Measurements from ENCODE around the gene RNF130. TPM values are rescaled to one million over a fixed set of nuclear protein-coding genes. Genes with fewer than 3 reads are reported as not detected.

The RNF130 gene
- total and polyA plus RNA-seq, 9 of the 15 experiments (the other 6 are each of a cell fraction or from before 2014, with no cell fraction given) = 5.8 to 39.4 (median 27.1) TPM

DNA sequence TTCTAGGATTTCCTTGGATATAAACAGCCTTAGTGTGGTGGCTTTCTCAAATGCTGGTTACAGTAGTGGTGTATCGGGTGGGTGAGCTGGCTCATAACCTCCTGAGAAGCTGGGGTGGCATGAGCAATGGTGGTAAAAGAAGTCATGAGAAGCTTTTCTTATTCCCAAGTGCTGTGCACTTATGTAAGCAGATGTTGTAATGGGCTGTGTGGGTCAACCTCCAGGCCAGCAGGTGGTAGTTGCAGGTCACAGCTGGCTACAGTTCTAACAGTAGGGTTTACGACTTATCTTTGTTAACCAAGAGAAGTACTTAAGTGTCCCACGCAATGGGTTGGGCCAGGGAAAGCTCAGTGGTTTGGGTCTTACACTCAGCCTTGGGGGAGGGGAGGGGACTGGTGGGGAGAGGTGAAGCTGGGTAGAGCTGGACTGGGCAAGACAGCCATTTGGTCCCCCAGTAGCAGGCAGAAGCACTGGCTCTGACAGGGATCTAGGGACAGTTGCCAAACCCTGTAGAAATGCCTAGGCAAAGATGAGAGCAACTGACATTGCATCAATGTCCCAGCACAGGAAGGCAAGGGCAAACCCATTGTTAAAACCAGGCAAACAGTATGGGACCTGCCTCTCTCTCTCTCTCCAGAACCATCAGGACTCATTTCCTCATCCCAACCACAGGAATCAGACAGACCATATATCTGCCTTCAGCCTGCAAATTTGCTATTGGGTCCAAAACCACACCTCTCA, 76.8 kb downstream of the RNF130 start:
- no peaks in the 10 kb centered on the region for H4K20me1 ChIP-seq (replicated peaks; ENCODE audit: control insufficient read depth, insufficient read depth, low read length)
- no peak for ATAC-seq
- no peak overlapping the region for H3K4me3 ChIP-seq
- H3K4me1 ChIP-seq (replicated peaks in 1 of 2; ENCODE audit: control insufficient read depth in 2 of 2, insufficient read depth in 2 of 2, low read length in 2 of 2) = no peaks in the 10 kb centered on the region
- ChIA-PET POLR2A (no interaction called here), CTCF (ENCODE audit: low intra/inter-chr PET ratio) (interaction anchor here (0.5 to 0.6 kb wide), 2 partner anchors 46 to 490 kb away, joined by 3 read pairs; no protein-coding TSS in a partner anchor)
- no peak overlapping the region for H3K4me2 ChIP-seq (ENCODE audit: insufficient read depth, low read length)
- no peak overlapping the region for H3K9ac ChIP-seq (ENCODE audit: insufficient read depth in 1 of 2, low read depth in 2 of 2, low read length in 2 of 2)
- H3K9me3 ChIP-seq (replicated peaks; ENCODE audit: control insufficient read depth, insufficient read depth, low read depth, low read length) = peaks cover 2% of the 10 kb centered on the region; the same call in 1 of the 2 replicates
- no peak for FAIRE-seq
- 39% methylated on average over 3 of the region's 3 CpGs for WGBS (ENCODE audit: insufficient coverage, low coverage, missing lambda C conversion rate)
- no peaks in the 10 kb centered on the region for H3K36me3 ChIP-seq (ENCODE audit: control insufficient read depth, insufficient read depth, low read length)
- peak in 1 of 4 experiments; percentile 27 for DNase-seq (ENCODE audit: extremely low read depth in 1 of 4, low spot score in 3 of 4)
- BruUV-seq (replicated peaks) = no TSS peak
- no peaks in the 10 kb centered on the region for H3K9me1 ChIP-seq (ENCODE audit: control insufficient read depth, insufficient read depth, low read length)
- no peaks in the 10 kb centered on the region for H3K27me3 ChIP-seq (ENCODE audit: control insufficient read depth in 2 of 2, insufficient read depth in 2 of 2, low read length in 2 of 2)
- in situ Hi-C loops (cut with MboI) (no loop called here), intact Hi-C loops (cut with micrococcal nuclease) (no loop called here)
- no peaks in the 10 kb centered on the region for H3K79me2 ChIP-seq (ENCODE audit: control insufficient read depth, insufficient read depth, low read length)
- TF ChIP-seq ZNF75A (CRISPR knock-in tag; IDR thresholded peaks at IDR 0.05) (peak; percentile 65; the same call in 1 of the 2 replicates), TRIM24 (IDR thresholded peaks at IDR 0.05) (peak in 1 of 2 experiments; percentile 39; a peak in 1 of 4 replicates), ZNF696 (CRISPR knock-in tag; conservative IDR thresholded peaks at IDR 0.05) (no peak), BRD4 (IDR thresholded peaks at IDR 0.05) (no peak), ZNF354B (CRISPR knock-in tag; IDR thresholded peaks at IDR 0.05) (no peak), NCOR1 (IDR thresholded peaks at IDR 0.05) (no peak; the same call in 1 of the 2 replicates), CBFA2T2 (conservative IDR thresholded peaks at IDR 0.05) (peak; percentile 50), NR2F6 (CRISPR knock-in tag; IDR thresholded peaks at IDR 0.05) (no peak), FOS (IDR thresholded peaks at IDR 0.05; ENCODE audit: extremely low read depth, insufficient read length) (no peak), HDAC2 (IDR thresholded peaks at IDR 0.05) (no peak), NFRKB (IDR thresholded peaks at IDR 0.05; ENCODE audit: low read depth) (no peak), CBFA2T3 (IDR thresholded peaks at IDR 0.05) (peak; percentile 72), ELF2 (CRISPR knock-in tag; IDR thresholded peaks at IDR 0.05) (no peak), ZNF431 (CRISPR knock-in tag; IDR thresholded peaks at IDR 0.05) (no peak), POLR2AphosphoS5 (IDR thresholded peaks at IDR 0.05; ENCODE audit: control insufficient read depth, insufficient read depth, low read depth, low read length) (peak; percentile 29; the same call in 1 of the 2 replicates), TCF7 (IDR thresholded peaks at IDR 0.05; ENCODE audit: borderline replicate concordance) (no peak)
- TF ChIP-seq, protein P1, sequence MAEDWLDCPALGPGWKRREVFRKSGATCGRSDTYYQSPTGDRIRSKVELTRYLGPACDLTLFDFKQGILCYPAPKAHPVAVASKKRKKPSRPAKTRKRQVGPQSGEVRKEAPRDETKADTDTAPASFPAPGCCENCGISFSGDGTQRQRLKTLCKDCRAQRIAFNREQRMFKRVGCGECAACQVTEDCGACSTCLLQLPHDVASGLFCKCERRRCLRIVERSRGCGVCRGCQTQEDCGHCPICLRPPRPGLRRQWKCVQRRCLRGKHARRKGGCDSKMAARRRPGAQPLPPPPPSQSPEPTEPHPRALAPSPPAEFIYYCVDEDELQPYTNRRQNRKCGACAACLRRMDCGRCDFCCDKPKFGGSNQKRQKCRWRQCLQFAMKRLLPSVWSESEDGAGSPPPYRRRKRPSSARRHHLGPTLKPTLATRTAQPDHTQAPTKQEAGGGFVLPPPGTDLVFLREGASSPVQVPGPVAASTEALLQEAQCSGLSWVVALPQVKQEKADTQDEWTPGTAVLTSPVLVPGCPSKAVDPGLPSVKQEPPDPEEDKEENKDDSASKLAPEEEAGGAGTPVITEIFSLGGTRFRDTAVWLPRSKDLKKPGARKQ (CRISPR knock-in tag; IDR thresholded peaks at IDR 0.05) = no peak
- TF ChIP-seq, protein P2, sequence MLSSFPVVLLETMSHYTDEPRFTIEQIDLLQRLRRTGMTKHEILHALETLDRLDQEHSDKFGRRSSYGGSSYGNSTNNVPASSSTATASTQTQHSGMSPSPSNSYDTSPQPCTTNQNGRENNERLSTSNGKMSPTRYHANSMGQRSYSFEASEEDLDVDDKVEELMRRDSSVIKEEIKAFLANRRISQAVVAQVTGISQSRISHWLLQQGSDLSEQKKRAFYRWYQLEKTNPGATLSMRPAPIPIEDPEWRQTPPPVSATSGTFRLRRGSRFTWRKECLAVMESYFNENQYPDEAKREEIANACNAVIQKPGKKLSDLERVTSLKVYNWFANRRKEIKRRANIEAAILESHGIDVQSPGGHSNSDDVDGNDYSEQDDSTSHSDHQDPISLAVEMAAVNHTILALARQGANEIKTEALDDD (IDR thresholded peaks at IDR 0.05) = peak; percentile 12; the same call in 1 of the 2 replicates
- TF ChIP-seq, protein P3, sequence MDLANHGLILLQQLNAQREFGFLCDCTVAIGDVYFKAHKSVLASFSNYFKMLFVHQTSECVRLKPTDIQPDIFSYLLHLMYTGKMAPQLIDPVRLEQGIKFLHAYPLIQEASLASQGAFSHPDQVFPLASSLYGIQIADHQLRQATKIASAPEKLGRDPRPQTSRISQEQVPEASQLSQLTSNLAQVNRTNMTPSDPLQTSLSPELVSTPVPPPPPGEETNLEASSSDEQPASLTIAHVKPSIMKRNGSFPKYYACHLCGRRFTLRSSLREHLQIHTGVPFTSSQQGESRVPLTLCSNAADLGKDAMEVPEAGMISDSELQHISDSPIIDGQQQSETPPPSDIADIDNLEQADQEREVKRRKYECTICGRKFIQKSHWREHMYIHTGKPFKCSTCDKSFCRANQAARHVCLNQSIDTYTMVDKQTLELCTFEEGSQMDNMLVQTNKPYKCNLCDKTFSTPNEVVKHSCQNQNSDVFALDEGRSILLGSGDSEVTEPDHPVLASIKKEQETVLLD (IDR thresholded peaks at IDR 0.05) = no peak
- H2AFZ ChIP-seq (ENCODE audit: low read depth, low read length) = no peak overlapping the region
- H3K27ac ChIP-seq (ENCODE audit: extremely low read depth, low read depth, low read length) = no peak overlapping the region
